Panc1 (cell line): Measurements from ENCODE around the gene LDLRAD4. TPM values are rescaled to one million over a fixed set of nuclear protein-coding genes. Genes with fewer than 3 reads are reported as not detected.

Source experiments
- ATAC-seq: fragments of 200-7000 bp; cut with Tn5 transposase; 2 replicates; pipeline ENCODE4 v1.9.1; 2020; ENCODE audit warnings: mild to moderate bottlenecking, moderate library complexity
- BruUV-seq: library from RNA; stranded (reverse); fragments of 400-500 nt; replicated peaks from 2 replicates; lab custom pipeline; 2021; lab: Mats Ljungman, UMichigan
- CTCF ChIA-PET: fragments of 300-600 bp; sonication (Branson Sonifier 250); formaldehyde crosslinking; loops from one replicate; lab custom pipeline; 2022; ENCODE audit warnings: antibody characterized with exemption; lab: Charles Lee
- POLR2A ChIA-PET: fragments of 300-600 bp; sonication (Branson Sonifier 250); formaldehyde crosslinking; loops from one replicate; lab custom pipeline; 2022; ENCODE audit warnings: antibody characterized with exemption; lab: Charles Lee
- DNase-seq: peaks from one replicate; pipeline ENCODE4 v3.0.0-alpha.2; 2010; ENCODE audit warnings: low read depth, low spot score
- H3K27ac ChIP-seq: 2 replicates; pipeline ENCODE4 v1.5.1; 2011; ENCODE audit warnings: mild to moderate bottlenecking, low read length, inconsistent platforms
- H3K27me3 ChIP-seq: fragments of 200-500 bp; sonication (Bioruptor generic); 2 replicates; pipeline ENCODE4 v1.6.0; 2014; ENCODE audit warnings: low read length, inconsistent platforms; ENCODE audit not compliant: control insufficient read depth, insufficient read depth
- H3K36me3 ChIP-seq: fragments of 200-500 bp; sonication (Bioruptor generic); 2 replicates; pipeline ENCODE4 v1.5.1; 2014; ENCODE audit warnings: inconsistent platforms, mild to moderate bottlenecking, low read length, moderate library complexity; ENCODE audit not compliant: control insufficient read depth, insufficient read depth
- H3K4me1 ChIP-seq: 2 replicates; pipeline ENCODE4 v1.5.1; 2011; ENCODE audit warnings: inconsistent platforms, mild to moderate bottlenecking, low read length, moderate library complexity; ENCODE audit not compliant: control insufficient read depth, insufficient read depth
- H3K4me3 ChIP-seq, 2 experiments: 2 replicates each; pipeline ENCODE4 v1.5.1; 2011 to 2012; ENCODE audit warnings: low read depth in 2 of 2, low read length in 2 of 2, mild to moderate bottlenecking in 2 of 2, inconsistent platforms in 1 of 2, moderate library complexity in 1 of 2
- H3K9me3 ChIP-seq: fragments of 200-500 bp; sonication (Bioruptor generic); 2 replicates; pipeline ENCODE4 v1.5.1; 2014; ENCODE audit warnings: low read depth, mild to moderate bottlenecking, inconsistent platforms, low read length, moderate library complexity; ENCODE audit not compliant: control insufficient read depth, insufficient read depth
- POLR2AphosphoS5 ChIP-seq: IDR thresholded peaks from 2 replicates; pipeline ENCODE4 v1.6.1; 2012; ENCODE audit warnings: mild to moderate bottlenecking, low read depth, low read length, moderate library complexity
- REST ChIP-seq, 2 experiments: IDR thresholded peaks; 2 replicates each; pipeline ENCODE4 v1.6.1; 2011 to 2012; ENCODE audit warnings: low read depth in 2 of 2, control low read depth in 1 of 2, low read length in 1 of 2, mild to moderate bottlenecking in 1 of 2, moderate library complexity in 1 of 2; ENCODE audit not compliant: insufficient read depth in 1 of 2
- SIN3A ChIP-seq: IDR thresholded peaks from 2 replicates; pipeline ENCODE4 v1.6.1; 2012; ENCODE audit warnings: low read depth, mild to moderate bottlenecking, low read length, moderate library complexity, borderline replicate concordance; ENCODE audit not compliant: insufficient read depth
- TCF7L2 ChIP-seq: IDR thresholded peaks from 2 replicates; pipeline ENCODE4 v1.6.1; 2011; ENCODE audit warnings: mild to moderate bottlenecking, low read depth, low read length, inconsistent platforms
- in situ Hi-C: cut with HindIII; loops from 2 replicates; pipeline ENCODE4 v1.10.0; 2016; ENCODE audit warnings: low sequenced_read_pairs, low pct_unique_long_range_greater_than_20kb
- intact Hi-C: fragments of 100-400 bp; cut with micrococcal nuclease; formaldehyde crosslinking; loops from one replicate; pipeline ENCODE4 v1.10.0; 2022; ENCODE audit not compliant: unreplicated experiment
- total RNA-seq: library from RNA; stranded (reverse); gene quantifications from one replicate; pipeline ENCODE4 v1.2.1, GENCODE V29; 2021; ENCODE audit not compliant: unreplicated experiment
- TF ChIP-seq, protein P1 (sequence below): fragments of 450-650 bp; IDR thresholded peaks from 2 replicates; pipeline ENCODE4 v1.5.1; 2017; ENCODE audit warnings: mild to moderate bottlenecking

LDLRAD4 gene
- total RNA-seq, 1 experiment from 2014 or later = 0.28 TPM

DNA sequence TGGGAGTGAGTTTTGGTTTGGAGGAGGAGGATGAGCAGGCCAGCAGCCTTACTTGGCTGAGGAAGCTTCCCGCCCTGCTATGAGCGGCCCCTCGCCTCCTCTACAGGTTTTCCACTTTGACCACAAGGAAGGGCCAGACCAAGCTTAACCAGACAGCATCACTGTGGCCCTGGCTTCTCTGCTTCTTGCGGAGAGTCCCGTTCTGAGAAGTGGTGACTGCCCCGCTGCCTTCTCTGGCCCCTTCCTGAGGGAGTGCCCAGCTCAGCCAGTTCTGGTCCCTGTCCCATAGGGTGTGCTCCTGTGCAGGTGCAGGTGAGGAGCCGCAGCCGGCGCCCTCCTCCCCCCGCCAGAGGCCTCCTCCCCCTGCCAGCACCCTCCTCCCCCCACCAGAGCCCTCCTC lies 406.8 kb downstream of the LDLRAD4 start:
- Histone ChIP-seq H3K36me3 (no peaks in the 10 kb centered on the region), H3K27ac (no peak overlapping the region), H3K4me3 (no peak overlapping the region), H3K27me3 (no peaks in the 10 kb centered on the region; the same call in 1 of the 2 replicates), H3K9me3 (no peaks in the 10 kb centered on the region), H3K4me1 (no peaks in the 10 kb centered on the region)
- DNase-seq (no peak), ATAC-seq (no peak)
- no TSS peak for BruUV-seq
- ChIA-PET POLR2A (no interaction called here), CTCF (no interaction called here)
- intact Hi-C loops = no loop called here
- TF ChIP-seq, protein P1, sequence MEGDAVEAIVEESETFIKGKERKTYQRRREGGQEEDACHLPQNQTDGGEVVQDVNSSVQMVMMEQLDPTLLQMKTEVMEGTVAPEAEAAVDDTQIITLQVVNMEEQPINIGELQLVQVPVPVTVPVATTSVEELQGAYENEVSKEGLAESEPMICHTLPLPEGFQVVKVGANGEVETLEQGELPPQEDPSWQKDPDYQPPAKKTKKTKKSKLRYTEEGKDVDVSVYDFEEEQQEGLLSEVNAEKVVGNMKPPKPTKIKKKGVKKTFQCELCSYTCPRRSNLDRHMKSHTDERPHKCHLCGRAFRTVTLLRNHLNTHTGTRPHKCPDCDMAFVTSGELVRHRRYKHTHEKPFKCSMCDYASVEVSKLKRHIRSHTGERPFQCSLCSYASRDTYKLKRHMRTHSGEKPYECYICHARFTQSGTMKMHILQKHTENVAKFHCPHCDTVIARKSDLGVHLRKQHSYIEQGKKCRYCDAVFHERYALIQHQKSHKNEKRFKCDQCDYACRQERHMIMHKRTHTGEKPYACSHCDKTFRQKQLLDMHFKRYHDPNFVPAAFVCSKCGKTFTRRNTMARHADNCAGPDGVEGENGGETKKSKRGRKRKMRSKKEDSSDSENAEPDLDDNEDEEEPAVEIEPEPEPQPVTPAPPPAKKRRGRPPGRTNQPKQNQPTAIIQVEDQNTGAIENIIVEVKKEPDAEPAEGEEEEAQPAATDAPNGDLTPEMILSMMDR = no peak
- no peak for TF ChIP-seq POLR2AphosphoS5
- TF ChIP-seq TCF7L2 = no peak
- TF ChIP-seq REST (IDR thresholded peaks at IDR 0.05; ENCODE audit: insufficient read depth in 1 of 2, low read depth in 2 of 2, low read length in 1 of 2) = no peak
- no peak for TF ChIP-seq SIN3A
- in situ Hi-C loops = no loop called here

- H3K27me3 ChIP-seq = no peaks in the 10 kb centered on the region; the same call in 1 of the 2 replicates
- intact Hi-C loops (no loop called here), in situ Hi-C loops (no loop called here)
- H3K27ac ChIP-seq = no peak overlapping the region
- H3K4me1 ChIP-seq = no peaks in the 10 kb centered on the region
- ATAC-seq (no peak), DNase-seq (no peak)
- ChIA-PET POLR2A (interaction anchor here (0.6 kb wide), 1 partner anchor 333 kb away, joined by 3 read pairs; no protein-coding TSS in a partner anchor), CTCF (no interaction called here)
- H3K4me3 ChIP-seq = no peak overlapping the region
- TF ChIP-seq, protein P1 = no peak
- TF ChIP-seq SIN3A (no peak), REST (IDR thresholded peaks at IDR 0.05; ENCODE audit: insufficient read depth in 1 of 2, low read depth in 2 of 2, low read length in 1 of 2) (no peak), TCF7L2 (no peak), POLR2AphosphoS5 (no peak)
- no TSS peak for BruUV-seq
- no peaks in the 10 kb centered on the region for H3K36me3 ChIP-seq
- no peaks in the 10 kb centered on the region for H3K9me3 ChIP-seq
These were observed 407.4 kb downstream of the LDLRAD4 start for GRCh38 chr18:13625843-13626543.
